Measurements from ENCODE around the gene RASL12.
A peak's percentile ranks its signal among the peaks of the same experiment; 100 is the strongest.

The RASL12 gene

GRCh38 chr15:65055201-65055870 lies 12.5 kb downstream of the RASL12 start:
- no peak for TF ChIP-seq CTCF (IDR thresholded peaks at IDR 0.05; ENCODE audit: control insufficient read depth, insufficient read depth, low read depth, low read length, missing control alignments)
- H3K4me3 ChIP-seq (ENCODE audit: control insufficient read depth, low read depth, low read length), result no peak overlapping the region
- no peak for DNase-seq (ENCODE audit: low read depth)

GRCh38 chr15:65054333-65055200 lies 13.2 kb downstream of the RASL12 start:
- H3K4me3 ChIP-seq (ENCODE audit: control insufficient read depth, low read depth, low read length), result no peak overlapping the region
- peak; percentile 24 for DNase-seq (ENCODE audit: low read depth)
- peak; percentile 99 for TF ChIP-seq CTCF (IDR thresholded peaks at IDR 0.05; ENCODE audit: control insufficient read depth, insufficient read depth, low read depth, low read length, missing control alignments)

GRCh38 chr15:65052956-65053355 lies 14.8 kb downstream of the RASL12 start:
- no peak for DNase-seq (ENCODE audit: low read depth)
- no peak overlapping the region for H3K4me3 ChIP-seq (ENCODE audit: control insufficient read depth, low read depth, low read length)
- no peak for TF ChIP-seq CTCF (IDR thresholded peaks at IDR 0.05; ENCODE audit: control insufficient read depth, insufficient read depth, low read depth, low read length, missing control alignments)

GRCh38 chr15:65051266-65051665 lies 16.5 kb downstream of the RASL12 start:
- H3K4me3 ChIP-seq (ENCODE audit: control insufficient read depth, low read depth, low read length), result no peak overlapping the region
- no peak for TF ChIP-seq CTCF (IDR thresholded peaks at IDR 0.05; ENCODE audit: control insufficient read depth, insufficient read depth, low read depth, low read length, missing control alignments)
- no peak for DNase-seq (ENCODE audit: low read depth)

- no peak overlapping the region for H3K4me3 ChIP-seq (ENCODE audit: control insufficient read depth, low read depth, low read length)
- no peak for TF ChIP-seq CTCF (IDR thresholded peaks at IDR 0.05; ENCODE audit: control insufficient read depth, insufficient read depth, low read depth, low read length, missing control alignments)
- DNase-seq (ENCODE audit: low read depth), result no peak
Observed at GRCh38 chr15:65050270-65050669, 17.5 kb downstream of the RASL12 start.

- no peak for TF ChIP-seq CTCF (IDR thresholded peaks at IDR 0.05; ENCODE audit: control insufficient read depth, insufficient read depth, low read depth, low read length, missing control alignments)
- H3K4me3 ChIP-seq (ENCODE audit: control insufficient read depth, low read depth, low read length), result peak overlapping the region; percentile 44
- DNase-seq (ENCODE audit: low read depth), result peak; percentile 68
Observed at GRCh38 chr15:65049418-65049840, 18.4 kb downstream of the RASL12 start.

Measured in AG09309 (cell line).